Neural cell (in vitro differentiated cells): ENCODE data around the gene STRADA. TPM values are rescaled to one million over a fixed set of nuclear protein-coding genes. Genes with fewer than 3 reads are reported as not detected.
"Not testable (repeated sequence)": the region's sequence is repeated elsewhere in the genome, so short reads cannot be mapped to it uniquely, and the experiment has no call there.

Experiments
- H2AFZ ChIP-seq: fragments of 200-600, 300-800 bp; sonication (generic), shearing (Covaris generic); 2 replicates; pipeline ENCODE4 v1.6.0; 2014; ENCODE audit warnings: low read depth, mild to moderate bottlenecking, antibody characterized with exemption, low read length, moderate library complexity
- H3F3A ChIP-seq: fragments of 200-600 bp; shearing (Covaris generic); 2 replicates; pipeline ENCODE4 v1.6.1; 2016; ENCODE audit warnings: mild to moderate bottlenecking, moderate library complexity, mixed read lengths, antibody characterized with exemption, low read length; ENCODE audit not compliant: insufficient read depth, poor library complexity, severe bottlenecking
- H3K27ac ChIP-seq: fragments of 200-600, 300-800 bp; sonication (generic), shearing (Covaris generic); 2 replicates; pipeline ENCODE4 v1.5.1; 2014; ENCODE audit warnings: mild to moderate bottlenecking, low read length, moderate library complexity
- H3K27me3 ChIP-seq: fragments of 300-800, 200-600 bp; sonication (generic), shearing (Covaris generic); 2 replicates; pipeline ENCODE4 v1.6.0; 2014; ENCODE audit warnings: mild to moderate bottlenecking, low read depth, low read length, moderate library complexity; ENCODE audit not compliant: insufficient read depth
- H3K36me3 ChIP-seq: fragments of 300-800, 200-600 bp; sonication (generic), shearing (Covaris generic); 2 replicates; pipeline ENCODE4 v1.5.1; 2014; ENCODE audit warnings: mild to moderate bottlenecking, antibody characterized with exemption, low read length, moderate library complexity; ENCODE audit not compliant: insufficient read depth
- H3K4me2 ChIP-seq: fragments of 300-800, 200-600 bp; sonication (generic), shearing (Covaris generic); 2 replicates; pipeline ENCODE4 v1.6.0; 2014; ENCODE audit warnings: mild to moderate bottlenecking, low read length
- H3K4me3 ChIP-seq: fragments of 300-800, 200-600 bp; sonication (generic), shearing (Covaris generic); 2 replicates; pipeline ENCODE4 v1.5.1; 2014; ENCODE audit warnings: mild to moderate bottlenecking, low read length, moderate library complexity
- H3K79me2 ChIP-seq: fragments of 200-600 bp; shearing (Covaris generic); replicated peaks from 2 replicates; pipeline ENCODE4 v1.6.0; 2014; ENCODE audit warnings: mild to moderate bottlenecking, low read length, moderate library complexity; ENCODE audit not compliant: insufficient read depth
- H3K9ac ChIP-seq: fragments of 300-800, 200-600 bp; sonication (generic), shearing (Covaris generic); 2 replicates; pipeline ENCODE4 v1.6.1; 2016; ENCODE audit warnings: mild to moderate bottlenecking, low read length, mixed read lengths
- H3K9me2 ChIP-seq: fragments of 200-600 bp; shearing (Covaris generic); 2 replicates; pipeline ENCODE4 v1.6.1; 2016; ENCODE audit warnings: mild to moderate bottlenecking, low read length, mixed read lengths; ENCODE audit not compliant: insufficient read depth
- H3K9me3 ChIP-seq: fragments of 200-600, 300-800 bp; sonication (generic), shearing (Covaris generic); 2 replicates; pipeline ENCODE4 v1.6.1; 2016; ENCODE audit warnings: mild to moderate bottlenecking, mixed run types, low read length, moderate library complexity, mixed read lengths
- H4K20me1 ChIP-seq: fragments of 200-600 bp; shearing (Covaris generic); 2 replicates; pipeline ENCODE4 v1.6.1; 2016; ENCODE audit warnings: mild to moderate bottlenecking, mixed run types; ENCODE audit not compliant: insufficient read depth
- CTCF ChIP-seq: fragments of 450-650 bp; IDR thresholded peaks from 2 replicates; pipeline ENCODE4 v1.5.1; 2014; ENCODE audit warnings: antibody characterized with exemption, mild to moderate bottlenecking, moderate library complexity; ENCODE audit not compliant: poor library complexity, severe bottlenecking
- EP300 ChIP-seq: fragments of 450-650 bp; conservative IDR thresholded peaks from 2 replicates; pipeline ENCODE4 v1.6.1; 2014; ENCODE audit warnings: antibody characterized with exemption, mild to moderate bottlenecking, moderate library complexity; ENCODE audit not compliant: poor library complexity, severe bottlenecking
- EZH2 ChIP-seq: fragments of 200-600, 300-800 bp; shearing (Covaris generic), sonication (generic); IDR thresholded peaks from 2 replicates; pipeline ENCODE4 v1.6.1; 2014; ENCODE audit warnings: antibody characterized with exemption, low read length, borderline replicate concordance, mild to moderate bottlenecking; ENCODE audit not compliant: insufficient read depth, poor library complexity, severe bottlenecking
- MXI1 ChIP-seq: fragments of 450-650 bp; conservative IDR thresholded peaks from 2 replicates; pipeline ENCODE4 v1.6.1; 2014; ENCODE audit warnings: antibody characterized with exemption, mild to moderate bottlenecking; ENCODE audit not compliant: poor library complexity, severe bottlenecking
- POLR2AphosphoS5 ChIP-seq: IDR thresholded peaks from 2 replicates; pipeline ENCODE4 v1.6.1; 2012
- RAD21 ChIP-seq: fragments of 450-650 bp; conservative IDR thresholded peaks from 2 replicates; pipeline ENCODE4 v1.6.1; 2014; ENCODE audit warnings: antibody characterized with exemption, mild to moderate bottlenecking, moderate library complexity
- REST ChIP-seq: IDR thresholded peaks from 2 replicates; pipeline ENCODE4 v1.6.1; 2012; ENCODE audit warnings: borderline replicate concordance
- SMC3 ChIP-seq: fragments of 450-650 bp; conservative IDR thresholded peaks from 2 replicates; pipeline ENCODE4 v1.6.1; 2014; ENCODE audit warnings: antibody characterized with exemption, mild to moderate bottlenecking, moderate library complexity; ENCODE audit not compliant: poor library complexity
- TAF1 ChIP-seq: IDR thresholded peaks from 2 replicates; pipeline ENCODE4 v1.6.1; 2012; ENCODE audit warnings: low read depth
- polyA plus RNA-seq: library from polyadenylated mRNA; depleted of rRNA; stranded (reverse); fragments of >200 nt; gene quantifications from 2 replicates; pipeline ENCODE4 v1.2.3, GENCODE V29; 2014

The STRADA gene
- polyA plus RNA-seq, 1 donor from 2014 or later = 18.4 TPM

GRCh38 chr17:63740464-63741142, 996 bp downstream of the STRADA start (continued):
- TF ChIP-seq REST = no peak

- peaks cover 9% of the 10 kb centered on the region for H3K79me2 ChIP-seq
- no peaks in the 10 kb centered on the region for H3K9me3 ChIP-seq
- no peak overlapping the region for H2AFZ ChIP-seq
- no peak overlapping the region for H3K4me3 ChIP-seq
- no peak overlapping the region for H3K27ac ChIP-seq
- H3F3A ChIP-seq = no peaks in the 10 kb centered on the region
- no peaks in the 10 kb centered on the region for H4K20me1 ChIP-seq
- H3K4me2 ChIP-seq = no peak overlapping the region
- H3K9ac ChIP-seq = no peak overlapping the region
- TF ChIP-seq EZH2 (no peak), CTCF (no peak), POLR2AphosphoS5 (no peak), EP300 (no peak), MXI1 (no peak), SMC3 (no peak)
- H3K36me3 ChIP-seq = no peaks in the 10 kb centered on the region
- H3K27me3 ChIP-seq = no peaks in the 10 kb centered on the region
- no peaks in the 10 kb centered on the region for H3K9me2 ChIP-seq
Measured at GRCh38 chr17:63735691-63736090, 5.9 kb downstream of the STRADA start.

GRCh38 chr17:63722403-63722802, 19.2 kb downstream of the STRADA start:
- Histone ChIP-seq H3K9me3 (no peaks in the 10 kb centered on the region), H3K79me2 (no peaks in the 10 kb centered on the region), H2AFZ (no peak overlapping the region), H3K4me3 (no peak overlapping the region), H3K36me3 (no peaks in the 10 kb centered on the region), H3K4me2 (no peak overlapping the region), H3K9ac (no peak overlapping the region), H3K9me2 (no peaks in the 10 kb centered on the region), H3K27me3 (no peaks in the 10 kb centered on the region), H3F3A (no peaks in the 10 kb centered on the region), H4K20me1 (no peaks in the 10 kb centered on the region), H3K27ac (no peak overlapping the region)
- no peak for TF ChIP-seq SMC3
- no peak for TF ChIP-seq CTCF
- no peak for TF ChIP-seq EZH2
- TF ChIP-seq POLR2AphosphoS5 = no peak
- TF ChIP-seq REST = no peak
- no peak for TF ChIP-seq RAD21
- TF ChIP-seq TAF1 = no peak
- TF ChIP-seq MXI1 = no peak
- no peak for TF ChIP-seq EP300

- not testable (repeated sequence) for H3F3A ChIP-seq, H3K9me3 ChIP-seq, H3K27me3 ChIP-seq, H3K36me3 ChIP-seq, H3K9me2 ChIP-seq, H3K9ac ChIP-seq, H3K4me3 ChIP-seq, H2AFZ ChIP-seq, H4K20me1 ChIP-seq, H3K4me2 ChIP-seq, H3K27ac ChIP-seq, H3K79me2 ChIP-seq
Measured at GRCh38 chr17:63720194-63720593, 21.4 kb downstream of the STRADA start.
